Natural killer cell treated with Interleukin-12 subunit alpha and Interleukin-12 subunit beta and Interleukin-15 and Interleukin-18, amount 100 ng/mL, for 72 hours (primary cell): ENCODE measurements around the gene GPR148. TPM values are rescaled to one million over a fixed set of nuclear protein-coding genes. Genes with fewer than 3 reads are reported as not detected.

Experiments used
- ATAC-seq, 2 donors: fragments of 150-1000 bp; cut with Tn5 transposase in 1 of 2; sonication (Bioruptor Pico), chemical (Tn5 transposase) in 1 of 2; 2 replicates each; pipeline ENCODE4 v1.10.0; 2021
- DNase-seq: peaks from one replicate; pipeline ENCODE4 v3.0.0; 2022; ENCODE audit warnings: low spot score
- H3K27ac Mint-ChIP-seq, 2 donors: 1 replicate in 1 of 2; 2 replicates in 1 of 2; pipeline ENCODE4 v1.8.0; 2022; ENCODE audit warnings: mixed read lengths in 2 of 2, mild to moderate bottlenecking in 1 of 2, moderate library complexity in 1 of 2
- H3K27me3 Mint-ChIP-seq, 2 donors: 1 replicate in 1 of 2; 2 replicates in 1 of 2; pipeline ENCODE4 v1.8.0; 2022; ENCODE audit warnings: mixed read lengths in 2 of 2
- H3K36me3 Mint-ChIP-seq: one replicate; pipeline ENCODE4 v1.8.0; 2022; ENCODE audit warnings: mixed read lengths
- H3K4me1 Mint-ChIP-seq, 2 donors: 1 replicate in 1 of 2; 2 replicates in 1 of 2; pipeline ENCODE4 v1.8.0; 2022; ENCODE audit warnings: low read depth in 2 of 2, mixed read lengths in 2 of 2, mild to moderate bottlenecking in 1 of 2
- H3K4me3 Mint-ChIP-seq: one replicate; pipeline ENCODE4 v1.8.0; 2022; ENCODE audit warnings: mixed read lengths
- H3K9me3 Mint-ChIP-seq: 2 replicates; pipeline ENCODE4 v1.8.0; 2022; ENCODE audit warnings: mixed read lengths
- total RNA-seq, 2 donors: library from RNA; stranded (reverse); gene quantifications; one replicate each; pipeline ENCODE4 v1.2.3, GENCODE V29; 2022

The GPR148 gene
- total RNA-seq, 2 donors from 2014 or later, result not detected

DNA sequence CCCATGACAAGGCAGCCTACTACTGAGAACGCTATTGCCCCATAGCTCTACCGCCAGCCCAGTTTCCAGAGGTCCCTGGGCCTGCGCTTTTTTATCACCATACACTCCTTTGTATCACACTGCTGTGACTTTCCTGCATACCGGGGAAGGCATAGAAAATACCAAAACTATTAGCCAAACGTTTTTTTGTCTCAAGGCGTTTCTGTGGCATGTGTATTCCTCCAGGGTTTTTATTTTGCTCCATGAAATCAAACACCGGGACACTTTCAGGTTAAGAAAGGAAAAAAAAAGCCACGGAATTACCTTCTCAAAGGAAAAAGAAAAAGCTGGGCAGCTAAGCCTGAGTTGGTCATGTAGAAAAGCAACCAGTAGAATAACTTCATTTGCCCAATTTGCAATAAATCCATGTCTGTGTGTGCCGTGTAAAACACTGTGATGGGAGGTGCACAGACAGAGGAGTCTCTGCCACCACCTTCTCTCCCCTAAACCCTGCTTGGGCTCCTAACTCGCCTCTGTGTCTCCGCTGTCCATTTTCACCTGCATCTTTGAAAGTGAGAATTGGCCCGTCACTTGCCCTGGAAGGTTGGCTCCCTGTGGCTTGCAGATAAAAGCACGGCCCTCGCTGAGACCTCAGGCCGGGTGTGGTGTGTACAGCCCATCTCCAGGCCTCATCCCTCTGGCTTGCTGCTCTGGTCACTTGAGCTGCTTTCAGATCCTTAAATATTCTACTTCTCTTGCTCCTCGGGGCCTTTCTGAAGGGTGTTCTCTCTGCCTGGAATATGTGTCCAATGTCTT, 28.2 kb downstream of the GPR148 start:
- no peak for ATAC-seq
- H3K4me3 Mint-ChIP-seq, result no peak overlapping the region

DNA sequence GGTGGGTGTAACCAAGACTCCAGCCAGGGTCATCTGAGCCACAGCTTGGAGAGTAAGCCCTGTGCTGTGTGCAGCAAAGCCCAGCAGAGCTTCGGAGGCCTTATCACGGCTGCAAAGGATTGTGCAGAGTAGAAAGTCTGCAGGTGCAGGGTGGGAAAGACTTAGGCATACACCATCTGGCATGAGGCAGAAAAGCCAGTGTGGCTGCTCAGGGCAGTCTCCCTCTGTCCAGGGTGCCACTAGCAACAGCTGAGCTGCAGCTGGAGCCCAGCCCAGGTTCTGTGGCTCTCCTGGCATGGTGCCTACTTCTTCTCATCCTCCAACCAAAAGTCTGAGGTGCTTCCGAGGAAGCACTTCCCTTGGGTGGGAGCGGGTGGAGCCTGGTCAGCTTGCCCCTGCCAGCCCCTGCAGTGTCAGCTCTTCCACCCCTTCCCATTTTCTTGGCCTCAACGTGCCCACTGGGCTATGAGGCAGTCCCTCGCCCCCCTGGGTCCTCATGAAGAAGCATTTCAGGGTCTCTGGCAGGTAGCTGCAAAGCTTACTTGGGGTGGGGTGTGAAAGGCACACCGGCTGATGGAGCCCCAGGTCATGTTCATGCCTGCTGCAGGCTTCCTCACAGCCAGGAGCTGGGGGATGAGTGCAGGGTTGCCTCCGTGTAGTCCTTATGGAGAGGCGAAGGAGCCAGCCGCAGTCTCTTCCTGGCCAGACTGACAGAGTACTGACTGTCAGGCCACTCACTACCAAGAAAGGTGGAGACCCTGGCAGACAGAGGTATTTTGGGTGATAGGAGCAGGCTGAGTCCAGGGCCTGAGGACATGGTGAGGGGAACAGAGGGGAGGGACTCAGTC, 31.3 kb downstream of the GPR148 start:
- Mint-ChIP-seq H3K36me3 (no peaks in the 10 kb centered on the region), H3K27me3 (peaks cover 19 to 26% of the 10 kb centered on the region in 2 donors), H3K4me1 (peaks cover 0 to 6% of the 10 kb centered on the region in 2 donors), H3K4me3 (no peak overlapping the region), H3K27ac (no peak overlapping the region), H3K9me3 (no peaks in the 10 kb centered on the region)
- ATAC-seq (no peak), DNase-seq (no peak)

More for the DNA sequence above, 28.2 kb downstream of the GPR148 start:
- Mint-ChIP-seq H3K9me3 (no peaks in the 10 kb centered on the region), H3K27ac (no peak overlapping the region), H3K36me3 (no peaks in the 10 kb centered on the region), H3K27me3 (peaks cover 37 to 50% of the 10 kb centered on the region in 2 donors), H3K4me1 (peaks cover 0 to 6% of the 10 kb centered on the region in 2 donors)
- no peak for DNase-seq

DNA sequence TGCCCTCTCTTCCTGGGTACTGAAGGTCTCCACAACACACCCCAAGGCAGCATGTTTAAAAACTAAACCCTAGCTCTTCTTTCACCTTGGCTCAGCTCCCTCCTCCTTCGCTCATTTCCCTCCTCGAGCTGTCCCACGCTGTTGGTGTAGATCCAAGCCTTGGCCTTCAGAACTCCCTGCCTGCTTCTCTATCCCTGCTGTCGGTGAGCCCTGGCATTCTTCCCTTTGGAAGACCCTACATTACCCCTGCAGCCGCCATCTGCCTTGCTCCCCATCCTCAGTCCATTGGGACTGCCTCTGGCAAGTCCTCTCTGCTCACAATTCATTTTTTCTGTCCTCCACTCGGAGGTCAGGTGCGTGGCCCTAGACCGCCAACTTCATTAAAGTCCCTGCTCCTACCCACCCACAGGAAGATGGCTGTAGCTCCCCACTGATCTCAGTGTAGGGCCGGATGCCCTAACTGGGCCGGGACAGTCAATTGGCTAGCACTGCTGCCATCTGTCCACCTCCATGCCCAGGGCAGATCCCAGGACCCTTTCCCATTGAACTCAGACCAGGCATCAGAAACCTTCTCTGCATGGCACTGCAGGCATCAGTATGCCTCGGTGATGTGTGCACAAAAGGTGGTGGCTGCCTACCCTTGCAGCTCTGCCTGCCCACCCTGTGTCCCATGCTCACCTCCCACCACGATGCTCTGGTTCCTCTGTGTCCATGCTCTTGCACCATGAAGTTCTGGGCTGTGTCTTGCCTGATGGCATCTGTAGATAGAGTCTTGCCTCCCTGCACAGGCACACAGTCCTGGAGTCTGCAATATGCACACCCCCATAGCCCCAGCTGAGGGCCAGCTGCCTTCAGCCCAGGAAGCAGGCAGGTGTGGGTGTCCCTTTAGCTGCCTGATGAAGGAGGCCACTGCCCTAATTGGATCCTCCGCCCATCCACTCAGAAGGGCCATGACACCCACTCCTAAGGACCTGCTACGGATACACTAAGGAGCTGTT, 32.2 kb downstream of the GPR148 start:
- peaks cover 0 to 2% of the 10 kb centered on the region in 2 donors for H3K4me1 Mint-ChIP-seq
- peaks cover 16 to 25% of the 10 kb centered on the region in 2 donors for H3K27me3 Mint-ChIP-seq
- no peak overlapping the region for H3K27ac Mint-ChIP-seq
- ATAC-seq (no peak), DNase-seq (no peak)
- H3K9me3 Mint-ChIP-seq, result no peaks in the 10 kb centered on the region
- H3K36me3 Mint-ChIP-seq, result no peaks in the 10 kb centered on the region
- no peak overlapping the region for H3K4me3 Mint-ChIP-seq

DNA sequence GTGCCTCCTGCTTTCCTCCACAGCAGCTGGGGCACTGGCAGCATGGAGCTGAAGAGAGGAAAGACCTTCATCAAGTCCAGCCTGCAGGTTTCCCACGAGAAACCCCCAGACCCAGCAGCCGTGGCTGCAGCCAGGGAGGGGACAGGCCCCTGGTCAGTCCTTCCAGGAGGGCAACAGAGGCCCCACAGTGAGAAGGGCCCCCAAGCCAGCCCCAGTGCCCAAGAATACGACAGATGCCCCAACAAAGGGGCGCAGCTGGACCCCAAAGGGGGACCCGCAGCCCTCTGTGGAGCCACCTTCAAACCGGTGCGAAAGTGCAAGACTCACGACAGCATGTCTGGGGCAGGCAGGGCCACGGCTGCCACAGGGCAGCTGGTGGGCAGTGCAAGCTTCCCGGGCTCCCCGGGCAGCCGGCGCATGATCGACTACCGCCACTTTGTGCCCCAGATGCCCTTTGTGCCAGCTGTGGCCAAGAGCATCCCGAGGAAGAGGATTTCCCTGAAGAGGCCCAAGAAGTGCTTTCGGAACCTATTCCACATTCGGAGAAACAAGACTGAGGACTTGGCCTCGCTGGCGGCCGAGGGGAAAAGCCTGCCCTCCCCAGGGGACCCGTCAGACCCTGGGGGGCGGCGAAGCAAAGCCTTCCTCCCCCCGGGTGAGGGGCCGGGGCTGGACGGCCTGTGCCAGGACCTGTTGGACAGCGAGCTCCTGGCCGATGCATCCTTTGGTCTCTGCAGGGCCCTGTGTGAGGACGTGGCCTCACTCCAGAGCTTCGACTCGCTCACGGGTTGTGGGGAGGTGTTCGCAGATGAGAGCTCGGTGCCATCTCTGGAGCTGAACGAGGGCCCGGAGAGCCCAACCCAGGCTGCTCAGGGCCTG, 33.4 kb downstream of the GPR148 start:
- H3K36me3 Mint-ChIP-seq, result no peaks in the 10 kb centered on the region
- no peaks in the 10 kb centered on the region for H3K4me1 Mint-ChIP-seq
- ATAC-seq, result no peak
- H3K27ac Mint-ChIP-seq, result no peak overlapping the region
- DNase-seq, result no peak
- H3K4me3 Mint-ChIP-seq, result no peak overlapping the region
- no peaks in the 10 kb centered on the region for H3K9me3 Mint-ChIP-seq
- peaks cover 12 to 19% of the 10 kb centered on the region in 2 donors for H3K27me3 Mint-ChIP-seq

GRCh38 chr2:130762910-130763385, 34.1 kb downstream of the GPR148 start:
- H3K4me3 Mint-ChIP-seq, result no peak overlapping the region
- no peak for ATAC-seq
- H3K36me3 Mint-ChIP-seq, result no peaks in the 10 kb centered on the region
- H3K27me3 Mint-ChIP-seq, result peaks cover 8 to 12% of the 10 kb centered on the region in 2 donors
- no peak for DNase-seq
- no peaks in the 10 kb centered on the region for H3K9me3 Mint-ChIP-seq
- H3K27ac Mint-ChIP-seq, result no peak overlapping the region
- H3K4me1 Mint-ChIP-seq, result no peaks in the 10 kb centered on the region

DNA sequence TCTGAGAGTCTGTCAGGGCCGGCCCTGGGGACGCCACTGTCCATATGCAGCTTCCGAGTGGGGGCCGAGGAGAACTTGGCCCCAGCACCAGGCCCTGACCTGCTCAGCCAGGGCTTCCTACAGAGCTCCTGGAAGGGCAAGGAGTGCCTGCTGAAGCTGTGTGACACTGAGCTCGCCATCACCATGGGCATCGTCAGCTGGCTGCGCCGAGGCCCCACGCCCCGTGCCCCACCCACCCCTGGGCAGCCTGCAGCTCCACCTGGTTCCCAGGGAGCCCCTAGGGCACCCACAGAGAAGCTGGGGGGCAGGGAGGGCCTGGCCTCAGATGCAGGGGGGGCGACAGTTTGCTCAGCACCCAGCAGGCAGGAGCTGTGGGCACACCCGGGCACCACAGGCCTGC, 34.5 kb downstream of the GPR148 start:
- ATAC-seq (no peak), DNase-seq (no peak)
- Mint-ChIP-seq H3K4me1 (no peaks in the 10 kb centered on the region), H3K9me3 (no peaks in the 10 kb centered on the region), H3K27me3 (peaks cover 5 to 8% of the 10 kb centered on the region in 2 donors), H3K27ac (no peak overlapping the region), H3K4me3 (no peak overlapping the region), H3K36me3 (no peaks in the 10 kb centered on the region)

DNA sequence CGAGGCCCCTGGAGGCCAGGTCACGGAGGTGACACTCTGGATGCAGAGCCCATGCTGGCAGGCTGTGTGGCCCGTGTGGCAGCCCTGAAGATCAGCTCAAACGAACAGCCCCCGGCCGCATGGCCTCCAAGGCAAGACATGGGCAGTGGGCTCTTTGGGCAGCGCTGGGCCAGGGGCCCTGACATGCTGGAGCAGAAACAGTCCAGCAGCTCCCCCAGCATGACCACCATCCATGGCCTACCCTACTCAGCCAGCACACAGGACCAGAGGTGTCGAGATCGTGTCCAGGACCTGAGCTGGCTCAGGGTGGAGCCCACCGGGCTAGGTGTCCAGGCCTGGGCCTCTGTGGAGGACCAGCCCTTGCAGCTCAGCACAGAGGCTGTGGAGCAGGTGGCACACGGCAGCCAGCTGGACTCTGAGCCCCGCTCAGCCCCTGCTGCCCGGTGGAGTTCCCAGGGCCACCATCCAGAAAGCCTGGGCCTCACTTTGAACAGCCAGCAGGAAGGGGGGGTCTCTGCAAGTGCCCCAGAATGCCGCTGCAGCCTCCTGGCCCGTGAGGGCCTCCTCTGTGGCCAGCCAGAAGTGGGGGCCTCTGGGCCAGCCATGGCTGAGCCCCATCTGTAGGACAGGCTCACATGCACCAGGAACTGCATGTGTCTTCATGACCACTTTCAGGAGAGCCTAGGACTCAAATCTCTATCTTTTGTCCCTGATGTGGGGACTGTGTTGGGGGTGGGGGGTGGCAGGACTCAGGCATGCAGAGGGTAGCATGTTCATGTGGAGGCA, 35.4 kb downstream of the GPR148 start:
- Mint-ChIP-seq H3K4me1 (no peaks in the 10 kb centered on the region), H3K27ac (no peak overlapping the region), H3K4me3 (no peak overlapping the region), H3K27me3 (peaks cover 5 to 6% of the 10 kb centered on the region in 2 donors), H3K9me3 (no peaks in the 10 kb centered on the region), H3K36me3 (no peaks in the 10 kb centered on the region)
- ATAC-seq, result no peak
- no peak for DNase-seq

DNA sequence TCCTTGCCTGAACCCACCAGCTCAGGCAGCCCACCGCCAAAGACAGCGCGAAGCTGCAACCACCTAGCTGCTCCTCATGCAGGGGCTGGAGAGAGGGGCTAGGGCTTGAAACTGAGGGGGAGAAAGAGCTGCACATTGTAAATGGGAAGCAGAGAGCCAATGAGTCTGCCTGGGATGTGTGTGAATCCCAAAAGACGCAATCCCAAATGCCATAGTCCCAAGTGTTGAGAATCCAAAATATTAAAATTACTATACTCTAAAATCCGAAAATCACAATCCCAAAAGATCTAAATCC, 35.9 kb downstream of the GPR148 start:
- Mint-ChIP-seq H3K4me3 (no peak overlapping the region), H3K9me3 (no peaks in the 10 kb centered on the region), H3K27ac (no peak overlapping the region), H3K27me3 (peaks cover 5 to 6% of the 10 kb centered on the region in 2 donors), H3K4me1 (no peaks in the 10 kb centered on the region), H3K36me3 (no peaks in the 10 kb centered on the region)
- ATAC-seq, result no peak
- DNase-seq, result no peak

- Mint-ChIP-seq H3K4me3 (no peak overlapping the region), H3K4me1 (no peaks in the 10 kb centered on the region), H3K27me3 (peaks cover 5 to 6% of the 10 kb centered on the region in 2 donors), H3K27ac (no peak overlapping the region), H3K36me3 (no peaks in the 10 kb centered on the region), H3K9me3 (no peaks in the 10 kb centered on the region)
- DNase-seq, result no peak
- no peak for ATAC-seq
Observed at GRCh38 chr2:130765464-130765863, 36.6 kb downstream of the GPR148 start.

DNA sequence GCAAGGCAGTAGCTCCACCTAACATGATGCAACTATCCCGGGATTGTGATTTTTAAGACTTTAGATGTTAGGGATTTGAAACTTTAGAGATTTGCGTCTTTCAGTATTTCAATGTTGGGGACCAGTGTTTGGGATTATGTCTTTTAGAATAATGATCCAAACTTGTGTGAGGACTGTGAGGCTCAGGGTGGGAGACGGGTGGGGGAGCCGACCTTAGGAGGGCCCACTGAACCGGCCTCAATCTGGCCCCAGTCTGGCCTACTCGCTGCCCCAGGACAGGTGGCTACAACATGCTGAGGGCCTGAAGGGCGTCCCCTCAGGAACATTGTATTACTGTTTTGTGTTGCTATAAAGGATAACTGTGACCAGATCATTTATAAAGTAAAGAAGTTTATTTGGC, 37.2 kb downstream of the GPR148 start:
- Mint-ChIP-seq H3K9me3 (no peaks in the 10 kb centered on the region), H3K36me3 (no peaks in the 10 kb centered on the region), H3K27me3 (peaks cover under 1 to 2% of the 10 kb centered on the region in 2 donors), H3K4me1 (no peaks in the 10 kb centered on the region), H3K4me3 (no peak overlapping the region), H3K27ac (no peak overlapping the region)
- ATAC-seq (no peak), DNase-seq (no peak)

GRCh38 chr2:130766711-130767407, 38.0 kb downstream of the GPR148 start:
- Mint-ChIP-seq H3K27me3 (peaks cover 0 to under 1% of the 10 kb centered on the region in 2 donors), H3K9me3 (no peaks in the 10 kb centered on the region), H3K36me3 (no peaks in the 10 kb centered on the region), H3K4me3 (no peak overlapping the region), H3K27ac (no peak overlapping the region), H3K4me1 (no peaks in the 10 kb centered on the region)
- ATAC-seq, result no peak
- no peak for DNase-seq

- Mint-ChIP-seq H3K4me1 (no peaks in the 10 kb centered on the region), H3K4me3 (no peak overlapping the region), H3K36me3 (no peaks in the 10 kb centered on the region), H3K27ac (no peak overlapping the region), H3K9me3 (no peaks in the 10 kb centered on the region), H3K27me3 (peaks cover 0 to 2% of the 10 kb centered on the region in 2 donors)
- DNase-seq (no peak), ATAC-seq (peak in 1 of 2 donors; percentile 37)
Observed at GRCh38 chr2:130767408-130767775, 38.5 kb downstream of the GPR148 start.
